GM12872 (cell line): ENCODE results near the gene EDNRA.

Source experiments
- TF ChIP-seq, protein P1 (sequence below): IDR thresholded peaks from 3 replicates; pipeline ENCODE4 v1.5.1; 2011; ENCODE audit warnings: low read depth, mild to moderate bottlenecking, low read length, moderate library complexity; ENCODE audit not compliant: insufficient read depth

Gene EDNRA

GRCh38 chr4:147480891-147481576 lies at the start of gene EDNRA:
Gene EDNRA (plus strand): TSS chr4:147481097. CDS start chr4:147485682, 4,585 bp downstream.
- TF ChIP-seq, protein P1, sequence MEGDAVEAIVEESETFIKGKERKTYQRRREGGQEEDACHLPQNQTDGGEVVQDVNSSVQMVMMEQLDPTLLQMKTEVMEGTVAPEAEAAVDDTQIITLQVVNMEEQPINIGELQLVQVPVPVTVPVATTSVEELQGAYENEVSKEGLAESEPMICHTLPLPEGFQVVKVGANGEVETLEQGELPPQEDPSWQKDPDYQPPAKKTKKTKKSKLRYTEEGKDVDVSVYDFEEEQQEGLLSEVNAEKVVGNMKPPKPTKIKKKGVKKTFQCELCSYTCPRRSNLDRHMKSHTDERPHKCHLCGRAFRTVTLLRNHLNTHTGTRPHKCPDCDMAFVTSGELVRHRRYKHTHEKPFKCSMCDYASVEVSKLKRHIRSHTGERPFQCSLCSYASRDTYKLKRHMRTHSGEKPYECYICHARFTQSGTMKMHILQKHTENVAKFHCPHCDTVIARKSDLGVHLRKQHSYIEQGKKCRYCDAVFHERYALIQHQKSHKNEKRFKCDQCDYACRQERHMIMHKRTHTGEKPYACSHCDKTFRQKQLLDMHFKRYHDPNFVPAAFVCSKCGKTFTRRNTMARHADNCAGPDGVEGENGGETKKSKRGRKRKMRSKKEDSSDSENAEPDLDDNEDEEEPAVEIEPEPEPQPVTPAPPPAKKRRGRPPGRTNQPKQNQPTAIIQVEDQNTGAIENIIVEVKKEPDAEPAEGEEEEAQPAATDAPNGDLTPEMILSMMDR: no peak

DNA sequence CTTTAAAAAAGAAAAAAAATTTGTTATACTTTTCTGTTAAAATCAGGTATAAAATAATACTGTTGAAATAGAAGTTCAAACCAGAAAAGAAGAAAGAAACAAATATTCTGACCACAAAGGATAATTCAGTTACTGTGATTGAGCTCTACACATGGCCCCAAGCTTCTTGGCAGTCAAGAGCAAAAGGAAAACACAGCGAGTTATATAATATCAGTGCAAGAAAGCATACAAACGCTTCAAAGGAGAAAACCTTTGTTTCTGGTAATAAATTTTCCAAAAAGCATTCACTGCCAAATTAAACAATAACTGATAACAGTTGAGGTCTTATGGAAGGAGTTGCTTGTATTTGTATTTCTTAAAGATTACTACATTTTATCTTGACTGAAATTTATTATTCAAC lies 40.5 kb upstream of the EDNRA start:
- TF ChIP-seq, protein P1: no peak

DNA sequence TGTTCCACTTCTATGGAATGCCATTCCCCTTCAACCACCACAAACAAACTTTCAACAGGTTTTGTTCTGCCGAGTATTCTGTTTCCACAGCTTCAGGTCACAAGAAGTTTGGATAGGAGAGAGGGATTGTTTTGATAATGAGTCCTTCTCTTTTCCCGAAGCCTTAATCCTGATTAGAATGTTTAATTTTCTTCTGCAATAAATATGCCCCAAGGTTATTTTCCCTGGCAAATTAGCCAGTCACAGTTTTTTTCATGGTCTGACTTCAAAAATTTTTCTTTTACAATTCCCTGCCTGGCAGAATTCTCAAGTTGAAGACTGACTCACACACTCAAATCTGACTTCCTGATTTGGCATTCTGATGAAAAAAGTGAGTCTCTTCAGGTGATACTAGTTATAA lies 33.1 kb upstream of the EDNRA start:
- TF ChIP-seq, protein P1: no peak

DNA sequence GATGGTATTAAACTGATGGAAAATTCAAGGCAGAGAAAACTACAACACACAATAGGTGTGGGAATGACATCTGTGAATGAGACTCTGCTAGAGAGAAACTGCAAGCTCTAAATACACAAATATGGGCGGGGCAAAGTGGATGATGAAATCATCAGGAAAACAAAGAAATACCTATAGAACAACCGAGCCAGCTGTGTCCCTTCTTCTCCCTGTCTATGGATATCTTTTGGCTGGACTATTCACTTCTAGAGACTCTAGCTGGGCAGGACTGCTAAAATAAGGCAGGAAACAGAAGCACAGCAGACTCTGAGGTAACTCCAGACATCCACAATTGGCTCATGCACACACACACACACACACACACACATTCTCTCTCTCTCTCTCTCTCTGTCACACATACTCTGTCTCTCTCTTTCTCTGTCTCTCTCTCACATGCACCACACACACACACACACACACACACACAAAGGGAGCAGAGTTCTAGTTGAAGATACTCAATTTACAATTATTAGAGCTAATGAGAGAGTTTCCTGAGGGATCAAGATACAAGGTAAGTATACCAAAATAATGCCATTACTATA lies 27.2 kb upstream of the EDNRA start:
- TF ChIP-seq, protein P1: no peak

GRCh38 chr4:147456706-147457105 lies 24.2 kb upstream of the EDNRA start:
- TF ChIP-seq, protein P1: no peak

- TF ChIP-seq, protein P1: no peak
Observed at GRCh38 chr4:147461161-147461560, 19.7 kb upstream of the EDNRA start.

GRCh38 chr4:147463065-147463464 lies 17.8 kb upstream of the EDNRA start:
- TF ChIP-seq, protein P1: no peak
